ENCODE measurements around the gene PPFIA2.

PPFIA2 gene

DNA sequence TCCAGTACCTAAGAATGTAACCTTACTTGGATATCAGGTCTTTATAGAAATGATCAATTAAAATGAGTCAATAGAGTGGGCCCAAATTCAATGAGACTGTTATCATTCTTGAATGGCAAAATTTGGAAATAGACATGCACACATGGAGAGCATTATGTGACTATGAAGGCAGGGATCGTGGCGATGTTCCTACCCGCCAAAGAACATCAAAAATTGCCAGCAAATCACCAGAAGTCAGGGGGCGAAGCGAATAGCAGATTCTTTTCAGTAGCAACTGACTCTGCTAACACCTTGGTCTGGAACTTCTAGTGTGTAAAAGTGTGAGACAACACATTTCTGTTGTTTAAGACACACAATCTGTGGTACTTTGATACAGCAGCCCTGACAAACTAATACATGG is 488.8 kb downstream of the PPFIA2 start:
- no peak overlapping the region for H3K4me3 ChIP-seq (ENCODE audit: low read depth, low read length)
- TF ChIP-seq, protein P1, sequence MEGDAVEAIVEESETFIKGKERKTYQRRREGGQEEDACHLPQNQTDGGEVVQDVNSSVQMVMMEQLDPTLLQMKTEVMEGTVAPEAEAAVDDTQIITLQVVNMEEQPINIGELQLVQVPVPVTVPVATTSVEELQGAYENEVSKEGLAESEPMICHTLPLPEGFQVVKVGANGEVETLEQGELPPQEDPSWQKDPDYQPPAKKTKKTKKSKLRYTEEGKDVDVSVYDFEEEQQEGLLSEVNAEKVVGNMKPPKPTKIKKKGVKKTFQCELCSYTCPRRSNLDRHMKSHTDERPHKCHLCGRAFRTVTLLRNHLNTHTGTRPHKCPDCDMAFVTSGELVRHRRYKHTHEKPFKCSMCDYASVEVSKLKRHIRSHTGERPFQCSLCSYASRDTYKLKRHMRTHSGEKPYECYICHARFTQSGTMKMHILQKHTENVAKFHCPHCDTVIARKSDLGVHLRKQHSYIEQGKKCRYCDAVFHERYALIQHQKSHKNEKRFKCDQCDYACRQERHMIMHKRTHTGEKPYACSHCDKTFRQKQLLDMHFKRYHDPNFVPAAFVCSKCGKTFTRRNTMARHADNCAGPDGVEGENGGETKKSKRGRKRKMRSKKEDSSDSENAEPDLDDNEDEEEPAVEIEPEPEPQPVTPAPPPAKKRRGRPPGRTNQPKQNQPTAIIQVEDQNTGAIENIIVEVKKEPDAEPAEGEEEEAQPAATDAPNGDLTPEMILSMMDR (conservative IDR thresholded peaks at IDR 0.05; ENCODE audit: low read depth, low read length) = no peak
- no peak for DNase-seq (ENCODE audit: low read depth)

DNA sequence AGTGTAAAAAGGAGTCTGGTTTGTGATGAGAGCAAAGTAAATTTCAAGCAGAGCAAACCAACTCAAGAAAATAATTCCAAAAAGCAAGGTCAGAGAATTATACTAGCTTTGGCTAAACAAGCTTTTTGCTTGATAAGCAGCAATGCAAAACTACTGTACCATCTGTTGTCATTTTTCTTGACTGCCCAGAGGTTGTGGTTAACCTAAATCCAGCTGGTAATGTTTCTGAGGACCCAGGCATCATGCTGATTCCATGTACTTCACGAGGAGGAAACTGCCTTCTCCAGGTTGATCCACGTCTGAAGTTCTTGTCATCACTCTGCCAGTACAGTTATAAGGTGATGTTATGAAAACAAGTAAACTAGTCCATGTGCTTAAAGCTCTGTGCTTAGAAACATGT is 496.1 kb downstream of the PPFIA2 start:
- TF ChIP-seq, protein P1 (conservative IDR thresholded peaks at IDR 0.05; ENCODE audit: low read depth, low read length) = no peak
- no peak for DNase-seq (ENCODE audit: low read depth)
- no peak overlapping the region for H3K4me3 ChIP-seq (ENCODE audit: low read depth, low read length)

DNA sequence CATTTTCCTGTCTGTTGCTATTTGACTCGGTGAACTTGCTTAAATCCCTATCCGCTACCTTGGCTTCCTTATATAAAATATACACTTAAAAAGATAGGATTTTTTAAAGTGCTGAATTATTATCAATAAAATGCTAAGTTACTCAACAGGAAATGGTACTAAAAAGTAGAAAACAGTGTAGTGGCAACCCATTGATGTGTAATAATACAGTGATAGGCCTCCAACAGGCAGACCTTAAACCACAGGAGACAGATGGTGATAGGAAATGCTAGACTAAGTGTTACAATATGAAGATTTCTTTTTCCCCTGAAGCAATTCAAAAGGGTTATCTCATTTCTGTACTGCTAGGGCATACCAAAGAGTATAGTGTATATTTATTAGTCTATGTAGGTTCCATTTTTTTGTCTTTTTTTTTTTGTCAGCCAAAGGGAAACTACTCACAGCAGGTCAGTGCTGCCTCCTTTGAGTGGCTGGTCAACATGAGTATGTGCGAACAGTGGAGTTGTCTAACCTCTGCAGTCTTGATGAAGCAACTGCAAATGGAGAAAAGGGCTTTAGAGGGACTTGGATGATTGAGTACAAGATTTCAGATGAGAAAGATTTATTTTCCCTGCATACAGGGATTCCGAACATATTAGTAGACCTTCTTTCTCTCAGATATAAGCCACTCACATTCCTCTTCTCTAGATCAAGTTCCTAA is 497.5 kb downstream of the PPFIA2 start:
- TF ChIP-seq, protein P1 (conservative IDR thresholded peaks at IDR 0.05; ENCODE audit: low read depth, low read length) = peak; percentile 16
- no peak overlapping the region for H3K4me3 ChIP-seq (ENCODE audit: low read depth, low read length)
- DNase-seq (ENCODE audit: low read depth) = peak; percentile 46

DNA sequence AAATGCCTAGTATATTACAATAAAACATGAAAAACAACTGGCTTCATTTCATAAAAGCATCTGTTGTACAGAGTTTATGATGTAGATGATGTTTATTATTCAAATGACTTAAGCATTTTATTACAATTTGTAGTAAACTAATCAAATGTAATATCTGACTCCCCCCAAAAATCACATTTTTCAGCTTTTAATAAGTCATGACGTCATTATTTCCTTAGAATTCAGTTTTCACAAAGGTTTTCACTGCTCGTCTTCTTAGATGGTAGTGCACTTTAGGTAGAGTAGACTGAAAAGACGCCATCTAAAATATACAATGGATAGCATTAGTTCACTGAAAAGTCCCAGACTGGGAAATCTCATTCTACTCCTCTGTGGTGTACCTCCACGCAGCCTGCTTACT is 499.8 kb downstream of the PPFIA2 start:
- TF ChIP-seq, protein P1 (conservative IDR thresholded peaks at IDR 0.05; ENCODE audit: low read depth, low read length) = no peak
- H3K4me3 ChIP-seq (ENCODE audit: low read depth, low read length) = no peak overlapping the region
- DNase-seq (ENCODE audit: low read depth) = no peak

DNA sequence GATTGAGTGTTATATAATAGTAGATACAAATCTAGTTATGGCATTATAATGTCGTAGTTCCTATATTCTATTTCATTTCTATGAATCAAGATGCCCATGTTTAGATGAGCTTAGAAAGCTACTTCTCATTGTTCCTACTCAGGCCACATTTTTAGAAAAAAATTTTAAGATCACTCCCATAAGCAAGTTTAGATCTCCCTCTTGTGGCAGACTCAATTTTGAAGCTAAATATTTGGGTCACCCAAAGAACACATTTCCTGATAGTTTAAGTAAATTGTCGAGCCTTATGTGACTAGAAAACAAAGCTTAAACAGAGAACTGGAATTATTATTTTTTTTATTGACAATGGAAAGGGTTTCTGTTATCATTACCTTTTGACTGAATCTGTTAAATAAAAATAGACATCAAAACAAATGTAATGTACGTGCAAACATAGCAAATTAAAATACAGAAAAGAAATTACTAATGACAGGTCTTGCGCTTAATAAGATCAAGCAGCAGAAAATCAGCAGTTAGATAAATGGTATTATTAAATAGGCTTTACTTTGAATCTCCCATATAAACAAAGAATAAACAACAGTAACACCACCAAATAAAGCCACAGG is 501.1 kb downstream of the PPFIA2 start:
- no peak overlapping the region for H3K4me3 ChIP-seq (ENCODE audit: low read depth, low read length)
- DNase-seq (ENCODE audit: low read depth) = peak; percentile 73
- TF ChIP-seq, protein P1 (conservative IDR thresholded peaks at IDR 0.05; ENCODE audit: low read depth, low read length) = peak; percentile 64

DNA sequence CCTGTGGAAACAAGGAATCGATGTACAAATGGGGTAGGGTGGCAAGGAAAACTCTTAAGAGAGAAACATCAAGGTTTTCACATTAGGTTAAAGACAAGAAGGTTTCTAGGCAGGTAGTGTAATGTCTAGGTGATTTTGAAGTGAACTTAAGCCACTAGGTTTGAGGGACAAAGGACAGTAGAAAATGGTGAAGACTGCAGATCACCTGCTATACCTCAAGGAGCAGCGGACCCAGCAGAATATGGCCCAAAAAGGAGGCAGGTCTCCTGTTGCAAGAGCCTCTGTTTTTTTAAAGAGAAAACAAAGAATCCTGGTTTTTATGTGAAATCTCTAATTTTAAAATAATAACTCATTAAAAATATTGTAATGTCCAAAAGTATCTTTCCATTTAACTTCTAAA is 503.2 kb downstream of the PPFIA2 start:
- TF ChIP-seq, protein P1 (conservative IDR thresholded peaks at IDR 0.05; ENCODE audit: low read depth, low read length) = no peak
- DNase-seq (ENCODE audit: low read depth) = no peak
- H3K4me3 ChIP-seq (ENCODE audit: low read depth, low read length) = no peak overlapping the region

DNA sequence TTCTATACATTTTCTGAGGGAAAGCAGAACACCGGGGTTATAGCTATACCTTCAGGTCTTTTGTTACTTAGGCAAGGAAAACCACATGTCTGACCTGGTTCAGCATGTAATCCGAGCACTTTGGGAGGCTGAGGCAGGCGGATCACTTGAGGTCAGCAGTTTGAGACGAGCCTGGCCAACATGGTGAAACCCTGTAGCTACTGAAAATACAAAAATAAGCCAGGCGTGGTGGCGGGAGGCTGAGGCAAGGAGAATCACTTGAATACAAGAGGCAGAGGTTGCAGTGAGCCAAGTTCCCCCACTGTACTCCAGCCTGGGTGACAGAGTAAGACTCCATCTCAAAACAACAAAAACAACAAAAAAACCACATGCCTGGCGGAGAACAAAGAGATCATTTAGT is 503.7 kb downstream of the PPFIA2 start:
- TF ChIP-seq, protein P1 (conservative IDR thresholded peaks at IDR 0.05; ENCODE audit: low read depth, low read length) = no peak
- no peak for DNase-seq (ENCODE audit: low read depth)
- H3K4me3 ChIP-seq (ENCODE audit: low read depth, low read length) = no peak overlapping the region

Measured in choroid plexus epithelial cell (primary cell).